HepG2 (cell line): Measurements from ENCODE around the gene SPDYE6. TPM values are rescaled to one million over a fixed set of nuclear protein-coding genes. Genes with fewer than 3 reads are reported as not detected.

Experiments
- ATAC-seq: fragments of 200-7000 bp; cut with Tn5 transposase; 3 replicates; pipeline ENCODE4 v1.9.1; 2020; ENCODE audit warnings: mild to moderate bottlenecking, moderate library complexity
- BruUV-seq: library from RNA; stranded (reverse); fragments of 400-500 nt; replicated peaks from 2 replicates; lab custom pipeline; 2021; lab: Mats Ljungman, UMichigan
- CTCF ChIA-PET: fragments of 300-600 bp; formaldehyde crosslinking; extraction: SDS; loops from one replicate; lab custom pipeline; 2021; ENCODE audit warnings: low total read pairs, inconsistent platforms, low intra/inter-chr PET ratio; lab: Yijun Ruan, JAX
- POLR2A ChIA-PET: fragments of 350-600 bp; sonication (Branson Sonifier 250); formaldehyde crosslinking; loops from one replicate; lab custom pipeline; 2020; ENCODE audit warnings: antibody characterized with exemption, inconsistent platforms; lab: Yijun Ruan, JAX
- DNase-seq: peaks from one replicate; pipeline ENCODE4 v3.0.0-alpha.2; 2015; ENCODE audit warnings: low spot score
- FAIRE-seq: peaks from 3 replicates; lab custom pipeline; 2011; peaks lifted over from hg19 to GRCh38; lab: Jason Lieb, UNC
- H2AFZ ChIP-seq: one replicate; pipeline ENCODE4 v1.6.1; 2011; ENCODE audit warnings: low read length, inconsistent platforms
- H3K27ac ChIP-seq: fragments of 300-600 bp; 3 replicates; pipeline ENCODE4 v1.8.0; 2011; ENCODE audit warnings: mixed run types, mild to moderate bottlenecking, mixed read lengths, low read length, inconsistent platforms; ENCODE audit not compliant: insufficient read depth; ENCODE audit errors: extremely low read length
- H3K27me3 ChIP-seq, 2 experiments: fragments of 200-600 bp in 1 of 2; 2 replicates in 1 of 2; 3 replicates in 1 of 2; pipeline versions ENCODE4 v1.6.0 to v1.8.0; 2011; ENCODE audit warnings: low read length in 2 of 2, mild to moderate bottlenecking in 2 of 2, moderate library complexity in 2 of 2, inconsistent platforms in 1 of 2; ENCODE audit not compliant: insufficient read depth in 2 of 2, control insufficient read depth in 1 of 2
- H3K36me3 ChIP-seq, 2 experiments: fragments of 200-600 bp in 1 of 2; replicated peaks in 1 of 2; 2 replicates in 1 of 2; 3 replicates in 1 of 2; pipeline versions ENCODE4 v1.5.1 to v1.8.0; 2011; ENCODE audit warnings: low read length in 2 of 2, inconsistent platforms in 1 of 2; ENCODE audit not compliant: insufficient read depth in 2 of 2, control insufficient read depth in 1 of 2
- H3K4me1 ChIP-seq: 2 replicates; pipeline ENCODE4 v1.5.1; 2012; ENCODE audit warnings: low read length, inconsistent platforms; ENCODE audit not compliant: insufficient read depth
- H3K4me2 ChIP-seq: 2 replicates; pipeline ENCODE4 v1.6.0; 2011; ENCODE audit warnings: low read depth, low read length, inconsistent platforms
- H3K4me3 ChIP-seq, 3 experiments: fragments of 200-600 bp in 1 of 3; sonication (generic), shearing (Covaris generic) in 1 of 3; replicated peaks in 1 of 3; 2 replicates each; pipeline ENCODE4 v1.5.1; 2011 to 2016; ENCODE audit warnings: low read length in 3 of 3, inconsistent platforms in 2 of 3, low read depth in 2 of 3, mild to moderate bottlenecking in 2 of 3, control low read depth in 1 of 3, mixed read lengths in 1 of 3; ENCODE audit not compliant: insufficient read depth in 1 of 3
- H3K79me2 ChIP-seq: one replicate; pipeline ENCODE4 v1.6.1; 2011; ENCODE audit warnings: low read length, inconsistent platforms; ENCODE audit not compliant: insufficient read depth
- H3K9ac ChIP-seq: 2 replicates; pipeline ENCODE4 v1.6.0; 2011; ENCODE audit warnings: mild to moderate bottlenecking, low read depth, low read length, inconsistent platforms; ENCODE audit not compliant: insufficient read depth
- H3K9me3 ChIP-seq: 2 replicates; pipeline ENCODE4 v1.5.1; 2012; ENCODE audit warnings: mild to moderate bottlenecking, low read length
- H4K20me1 ChIP-seq: 2 replicates; pipeline ENCODE4 v1.6.0; 2011; ENCODE audit warnings: inconsistent platforms, mild to moderate bottlenecking, low read length, moderate library complexity; ENCODE audit not compliant: insufficient read depth
- FOXA3 ChIP-seq: IDR thresholded peaks from 2 replicates; pipeline ENCODE4 v1.6.1; 2016; ENCODE audit warnings: missing genetic modification reagents, missing compliant biosample characterization
- MIXL1 ChIP-seq: IDR thresholded peaks from 2 replicates; pipeline ENCODE4 v1.6.1; 2016
- ZNF264 ChIP-seq: sonication (generic); formaldehyde crosslinking; IDR thresholded peaks from 2 replicates; pipeline ENCODE4 v1.4.0; 2020; ENCODE audit warnings: missing genetic modification reagents
- ZNF501 ChIP-seq: sonication (generic); formaldehyde crosslinking; IDR thresholded peaks from 2 replicates; pipeline ENCODE4 v1.5.1; 2020; ENCODE audit warnings: mild to moderate bottlenecking, moderate library complexity, missing genetic modification reagents
- ZNF547 ChIP-seq: sonication (generic); formaldehyde crosslinking; IDR thresholded peaks from 2 replicates; pipeline ENCODE4 v1.5.1; 2020; ENCODE audit warnings: mild to moderate bottlenecking, missing genetic modification reagents
- ZNF556 ChIP-seq: sonication (generic); formaldehyde crosslinking; IDR thresholded peaks from 2 replicates; pipeline ENCODE4 v1.4.0; 2020; ENCODE audit warnings: mild to moderate bottlenecking, missing genetic modification reagents, borderline replicate concordance
- WGBS: methylation state at CpG from one replicate; pipeline ENCODE4 v1.1.6; 2017; ENCODE audit warnings: low lambda C conversion rate; 5-methylcytosine and 5-hydroxymethylcytosine counted together
- in situ Hi-C: cut with HindIII; loops from 2 replicates; pipeline ENCODE4 v1.10.0; 2017; ENCODE audit warnings: low pct_unique_long_range_greater_than_20kb; ENCODE audit not compliant: extremely low pct_ligation_motif_present
- intact Hi-C: fragments of 100-400 bp; cut with micrococcal nuclease; formaldehyde crosslinking; loops from one replicate; pipeline ENCODE4 v1.10.0; 2022; ENCODE audit not compliant: unreplicated experiment
- polyA plus RNA-seq, 8 experiments: library from polyadenylated mRNA; depleted of rRNA in 3 of 8; stranded (reverse) in 7 of 8; unstranded in 1 of 8; fragments of >200 nt; fragmentation: Illumina TruSeq in 4 of 8; extraction: Trizol in 4 of 8; gene quantifications; 2 replicates each; pipeline versions ENCODE4 v1.2.1 to v1.2.3, GENCODE V29; 2011 to 2016; ENCODE audit warnings: low read depth in 4 of 8, missing spikeins in 1 of 8, mixed read lengths in 1 of 8; ENCODE audit not compliant: insufficient read depth in 1 of 8
- total RNA-seq, 5 experiments: library from RNA; depleted of rRNA; stranded (reverse); fragments of >200 nt; fragmentation: Illumina TruSeq; extraction: Trizol; gene quantifications; 2 replicates each; pipeline ENCODE4 v1.2.3, GENCODE V29; 2016; ENCODE audit warnings: low read depth in 1 of 5
- TF ChIP-seq, protein P1 (sequence below): sonication (generic); formaldehyde crosslinking; IDR thresholded peaks from 2 replicates; pipeline ENCODE4 v1.9.0; 2022; ENCODE audit warnings: missing genetic modification reagents, mild to moderate bottlenecking, borderline replicate concordance
- TF ChIP-seq, protein P2 (sequence below): sonication (generic); formaldehyde crosslinking; IDR thresholded peaks from 2 replicates; pipeline ENCODE4 v1.4.0; 2020; ENCODE audit warnings: mild to moderate bottlenecking, missing genetic modification reagents
- TF ChIP-seq, protein P3 (sequence below): sonication (generic); formaldehyde crosslinking; IDR thresholded peaks from 2 replicates; pipeline ENCODE4 v1.8.1; 2023; ENCODE audit warnings: missing genetic modification reagents, inconsistent platforms, borderline replicate concordance

SPDYE6 gene
- total and polyA plus RNA-seq, 2 of the 13 experiments (the other 11 are each of a cell fraction or from before 2014, with no cell fraction given) = 0.07 TPM; not detected in 1

DNA sequence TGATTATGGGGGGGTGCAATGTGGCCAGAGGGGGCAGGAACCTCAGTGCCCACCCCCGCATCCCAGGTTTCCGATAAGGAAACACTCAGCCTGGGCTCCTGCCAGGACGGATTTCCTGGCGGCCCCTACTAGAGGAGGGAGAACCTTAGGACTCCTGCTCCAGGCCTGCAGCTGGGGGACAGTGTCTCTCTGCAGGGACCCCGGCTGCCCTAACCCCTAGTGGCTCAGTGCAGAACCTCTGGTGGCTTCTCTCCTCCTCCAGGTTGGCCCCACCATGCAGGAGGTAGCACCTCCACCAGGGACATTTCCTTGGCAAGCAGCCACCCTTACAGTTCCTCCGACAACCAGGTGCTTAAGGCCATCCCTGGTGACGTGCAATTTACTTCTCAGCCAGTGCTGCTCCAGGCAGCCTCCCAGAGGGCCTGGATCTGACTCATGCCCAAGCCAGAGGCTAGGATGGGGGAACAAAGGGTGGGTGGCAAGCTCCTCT lies 37.7 kb downstream of the SPDYE6 start:
- no peak for TF ChIP-seq ZNF501 (CRISPR knock-in tag)
- no peak for TF ChIP-seq MIXL1 (CRISPR knock-in tag)
- no peak for TF ChIP-seq ZNF556 (CRISPR knock-in tag)
- no peak for TF ChIP-seq FOXA3 (CRISPR knock-in tag)
- TF ChIP-seq ZNF264 (CRISPR knock-in tag) = no peak
- TF ChIP-seq, protein P1, sequence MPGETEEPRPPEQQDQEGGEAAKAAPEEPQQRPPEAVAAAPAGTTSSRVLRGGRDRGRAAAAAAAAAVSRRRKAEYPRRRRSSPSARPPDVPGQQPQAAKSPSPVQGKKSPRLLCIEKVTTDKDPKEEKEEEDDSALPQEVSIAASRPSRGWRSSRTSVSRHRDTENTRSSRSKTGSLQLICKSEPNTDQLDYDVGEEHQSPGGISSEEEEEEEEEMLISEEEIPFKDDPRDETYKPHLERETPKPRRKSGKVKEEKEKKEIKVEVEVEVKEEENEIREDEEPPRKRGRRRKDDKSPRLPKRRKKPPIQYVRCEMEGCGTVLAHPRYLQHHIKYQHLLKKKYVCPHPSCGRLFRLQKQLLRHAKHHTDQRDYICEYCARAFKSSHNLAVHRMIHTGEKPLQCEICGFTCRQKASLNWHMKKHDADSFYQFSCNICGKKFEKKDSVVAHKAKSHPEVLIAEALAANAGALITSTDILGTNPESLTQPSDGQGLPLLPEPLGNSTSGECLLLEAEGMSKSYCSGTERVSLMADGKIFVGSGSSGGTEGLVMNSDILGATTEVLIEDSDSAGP (CRISPR knock-in tag) = no peak
- TF ChIP-seq, protein P2, sequence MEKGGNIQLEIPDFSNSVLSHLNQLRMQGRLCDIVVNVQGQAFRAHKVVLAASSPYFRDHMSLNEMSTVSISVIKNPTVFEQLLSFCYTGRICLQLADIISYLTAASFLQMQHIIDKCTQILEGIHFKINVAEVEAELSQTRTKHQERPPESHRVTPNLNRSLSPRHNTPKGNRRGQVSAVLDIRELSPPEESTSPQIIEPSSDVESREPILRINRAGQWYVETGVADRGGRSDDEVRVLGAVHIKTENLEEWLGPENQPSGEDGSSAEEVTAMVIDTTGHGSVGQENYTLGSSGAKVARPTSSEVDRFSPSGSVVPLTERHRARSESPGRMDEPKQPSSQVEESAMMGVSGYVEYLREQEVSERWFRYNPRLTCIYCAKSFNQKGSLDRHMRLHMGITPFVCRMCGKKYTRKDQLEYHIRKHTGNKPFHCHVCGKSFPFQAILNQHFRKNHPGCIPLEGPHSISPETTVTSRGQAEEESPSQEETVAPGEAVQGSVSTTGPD (CRISPR knock-in tag) = no peak
- TF ChIP-seq, protein P3, sequence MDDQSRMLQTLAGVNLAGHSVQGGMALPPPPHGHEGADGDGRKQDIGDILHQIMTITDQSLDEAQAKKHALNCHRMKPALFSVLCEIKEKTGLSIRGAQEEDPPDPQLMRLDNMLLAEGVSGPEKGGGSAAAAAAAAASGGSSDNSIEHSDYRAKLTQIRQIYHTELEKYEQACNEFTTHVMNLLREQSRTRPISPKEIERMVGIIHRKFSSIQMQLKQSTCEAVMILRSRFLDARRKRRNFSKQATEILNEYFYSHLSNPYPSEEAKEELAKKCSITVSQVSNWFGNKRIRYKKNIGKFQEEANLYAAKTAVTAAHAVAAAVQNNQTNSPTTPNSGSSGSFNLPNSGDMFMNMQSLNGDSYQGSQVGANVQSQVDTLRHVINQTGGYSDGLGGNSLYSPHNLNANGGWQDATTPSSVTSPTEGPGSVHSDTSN = no peak
- TF ChIP-seq ZNF547 (CRISPR knock-in tag) = no peak
- POLR2A ChIA-PET = no interaction called here
- no CpG with 5 or more reads among the region's 7 CpGs for WGBS
- Histone ChIP-seq H3K9ac (no peak overlapping the region), H3K4me3 (no peak overlapping the region), H3K36me3 (no peaks in the 10 kb centered on the region), H3K79me2 (no peaks in the 10 kb centered on the region), H3K4me2 (no peak overlapping the region), H2AFZ (no peak overlapping the region), H3K9me3 (no peaks in the 10 kb centered on the region), H3K27me3 (no peaks in the 10 kb centered on the region), H3K4me1 (no peaks in the 10 kb centered on the region), H4K20me1 (no peaks in the 10 kb centered on the region), H3K27ac (no peak overlapping the region)
- in situ Hi-C loops = no loop called here
- FAIRE-seq (no peak), DNase-seq (no peak), ATAC-seq (peak; percentile 68)
- intact Hi-C loops = no loop called here
- CTCF ChIA-PET = no interaction called here
- BruUV-seq = no TSS peak
